SK-N-SH treated with all-trans-retinoic acid at 6 μM for 48 hours (cell line): Measurements from ENCODE around the gene APCDD1L.

Experiments used
- ATAC-seq: fragments of 200-7000 bp; cut with Tn5 transposase; 3 replicates; pipeline ENCODE4 v1.9.1; 2020; ENCODE audit warnings: mild to moderate bottlenecking, moderate library complexity
- ARNTL ChIP-seq: fragments of 450-650 bp; formaldehyde crosslinking; IDR thresholded peaks from 2 replicates; pipeline ENCODE4 v1.5.0; 2020; ENCODE audit warnings: low read depth, mild to moderate bottlenecking, moderate library complexity, borderline replicate concordance
- BACH2 ChIP-seq: fragments of 250-450 bp; sonication (Bioruptor Pico); IDR thresholded peaks from 2 replicates; pipeline ENCODE4 v1.9.0; 2021; ENCODE audit warnings: mild to moderate bottlenecking, borderline replicate concordance
- CREB5 ChIP-seq: fragments of 250-450 bp; sonication (Bioruptor Pico); IDR thresholded peaks from 2 replicates; pipeline ENCODE4 v1.5.1; 2020; ENCODE audit warnings: low read depth, mild to moderate bottlenecking, moderate library complexity
- ESRRG ChIP-seq: fragments of 250-450 bp; sonication (Bioruptor Pico); IDR thresholded peaks from 2 replicates; pipeline ENCODE4 v1.6.1; 2021; ENCODE audit warnings: mild to moderate bottlenecking
- GLIS3 ChIP-seq: fragments of 250-450 bp; sonication (Bioruptor Pico); IDR thresholded peaks from 2 replicates; pipeline ENCODE4 v1.5.0; 2020; ENCODE audit warnings: mild to moderate bottlenecking, moderate library complexity
- ISL1 ChIP-seq: fragments of 250-450 bp; sonication (Bioruptor Pico); IDR thresholded peaks from 2 replicates; pipeline ENCODE4 v2.1.2; 2022; ENCODE audit warnings: mild to moderate bottlenecking, moderate library complexity
- OSR1 ChIP-seq: fragments of 250-450 bp; sonication (Bioruptor Pico); IDR thresholded peaks from 2 replicates; pipeline ENCODE4 v1.8.0; 2022; ENCODE audit warnings: moderate library complexity, mild to moderate bottlenecking, inconsistent platforms
- POU6F1 ChIP-seq: fragments of 250-450 bp; sonication (Bioruptor Pico); IDR thresholded peaks from 2 replicates; pipeline ENCODE4 v1.8.0; 2021; ENCODE audit warnings: low read depth, mild to moderate bottlenecking, moderate library complexity, borderline replicate concordance
- PPARA ChIP-seq: fragments of 250-450 bp; sonication (Bioruptor Pico); IDR thresholded peaks from 2 replicates; pipeline ENCODE4 v1.5.0; 2020; ENCODE audit warnings: mild to moderate bottlenecking, borderline replicate concordance
- RARB ChIP-seq: fragments of 250-450 bp; sonication (Bioruptor Pico); IDR thresholded peaks from 2 replicates; pipeline ENCODE4 v1.8.0; 2021; ENCODE audit warnings: mild to moderate bottlenecking, moderate library complexity
- SNAI2 ChIP-seq: fragments of 250-450 bp; sonication (Bioruptor Pico); IDR thresholded peaks from 2 replicates; pipeline ENCODE4 v1.5.0; 2020; ENCODE audit warnings: mild to moderate bottlenecking, moderate library complexity
- TCF4 ChIP-seq: fragments of 250-450 bp; sonication (Bioruptor Pico); IDR thresholded peaks from 2 replicates; pipeline ENCODE4 v1.8.0; 2021; ENCODE audit warnings: mild to moderate bottlenecking, moderate library complexity, borderline replicate concordance
- TOX ChIP-seq: fragments of 250-450 bp; sonication (Bioruptor Pico); IDR thresholded peaks from 2 replicates; pipeline ENCODE4 v1.8.0; 2021; ENCODE audit warnings: mild to moderate bottlenecking, moderate library complexity, borderline replicate concordance
- ZC3H10 ChIP-seq: fragments of 250-450 bp; sonication (Bioruptor Pico); IDR thresholded peaks from 2 replicates; pipeline ENCODE4 v1.5.1; 2021; ENCODE audit warnings: mild to moderate bottlenecking, moderate library complexity
- ZFP3 ChIP-seq: fragments of 250-450 bp; sonication (Bioruptor Pico); IDR thresholded peaks from 2 replicates; pipeline ENCODE4 v1.5.0; 2020; ENCODE audit warnings: mild to moderate bottlenecking, moderate library complexity
- ZFP30 ChIP-seq: fragments of 450-650 bp; formaldehyde crosslinking; IDR thresholded peaks from 2 replicates; pipeline ENCODE4 v1.5.0; 2022; ENCODE audit warnings: mild to moderate bottlenecking, moderate library complexity
- ZNF565 ChIP-seq: fragments of 450-650 bp; formaldehyde crosslinking; conservative IDR thresholded peaks from 2 replicates; pipeline ENCODE4 v1.5.0; 2020; ENCODE audit warnings: low read depth, mild to moderate bottlenecking, moderate library complexity
- ZNF70 ChIP-seq: fragments of 450-650 bp; formaldehyde crosslinking; IDR thresholded peaks from 2 replicates; pipeline ENCODE4 v1.5.0; 2020; ENCODE audit warnings: mild to moderate bottlenecking, moderate library complexity
- ZNF8 ChIP-seq: fragments of 450-650 bp; formaldehyde crosslinking; IDR thresholded peaks from 2 replicates; pipeline ENCODE4 v1.5.0; 2020; ENCODE audit warnings: mild to moderate bottlenecking, moderate library complexity
- TF ChIP-seq, protein P1 (sequence below): fragments of 250-450 bp; sonication (Bioruptor Pico); IDR thresholded peaks from 2 replicates; pipeline ENCODE4 v1.5.1; 2021; ENCODE audit warnings: mild to moderate bottlenecking, moderate library complexity
- TF ChIP-seq, protein P2 (sequence below): fragments of 250-450 bp; sonication (Bioruptor Pico); IDR thresholded peaks from 2 replicates; pipeline ENCODE4 v1.5.0; 2020; ENCODE audit warnings: mild to moderate bottlenecking, moderate library complexity

The APCDD1L gene

DNA sequence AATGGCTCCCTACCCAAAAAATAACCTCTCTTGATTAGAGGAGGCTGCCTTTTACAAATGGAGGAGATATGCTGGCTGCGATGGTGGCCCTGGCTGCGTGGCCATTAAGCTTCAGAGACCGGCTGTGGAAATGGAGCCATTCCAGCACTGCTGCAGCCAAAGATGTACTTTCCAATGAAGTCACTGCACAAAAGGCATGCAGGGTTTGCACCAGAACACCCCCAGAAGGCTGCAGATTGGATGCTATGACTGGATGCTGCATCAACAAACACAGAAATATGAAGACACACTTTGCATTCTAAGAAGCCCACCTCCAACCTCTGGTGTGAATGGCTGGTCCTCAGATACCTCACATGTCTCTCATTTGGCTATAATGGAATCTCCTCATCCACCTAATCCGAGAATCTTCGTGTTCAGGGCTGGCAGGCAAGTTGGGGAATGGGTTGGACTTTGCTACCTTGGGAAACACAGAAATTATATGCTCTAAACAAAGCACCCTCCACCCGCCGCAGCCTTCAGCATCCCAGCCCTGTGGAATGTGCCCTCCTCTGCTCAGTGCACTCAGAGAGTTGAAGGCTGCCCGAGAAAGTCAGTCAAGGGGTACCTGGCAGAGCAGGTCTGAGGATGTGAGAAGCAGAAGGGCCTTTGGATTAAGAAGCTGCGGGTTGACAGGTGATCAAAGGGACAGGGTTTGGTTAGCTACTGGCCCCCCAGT is 35.3 kb downstream of the APCDD1L start:
- ATAC-seq = no peak

DNA sequence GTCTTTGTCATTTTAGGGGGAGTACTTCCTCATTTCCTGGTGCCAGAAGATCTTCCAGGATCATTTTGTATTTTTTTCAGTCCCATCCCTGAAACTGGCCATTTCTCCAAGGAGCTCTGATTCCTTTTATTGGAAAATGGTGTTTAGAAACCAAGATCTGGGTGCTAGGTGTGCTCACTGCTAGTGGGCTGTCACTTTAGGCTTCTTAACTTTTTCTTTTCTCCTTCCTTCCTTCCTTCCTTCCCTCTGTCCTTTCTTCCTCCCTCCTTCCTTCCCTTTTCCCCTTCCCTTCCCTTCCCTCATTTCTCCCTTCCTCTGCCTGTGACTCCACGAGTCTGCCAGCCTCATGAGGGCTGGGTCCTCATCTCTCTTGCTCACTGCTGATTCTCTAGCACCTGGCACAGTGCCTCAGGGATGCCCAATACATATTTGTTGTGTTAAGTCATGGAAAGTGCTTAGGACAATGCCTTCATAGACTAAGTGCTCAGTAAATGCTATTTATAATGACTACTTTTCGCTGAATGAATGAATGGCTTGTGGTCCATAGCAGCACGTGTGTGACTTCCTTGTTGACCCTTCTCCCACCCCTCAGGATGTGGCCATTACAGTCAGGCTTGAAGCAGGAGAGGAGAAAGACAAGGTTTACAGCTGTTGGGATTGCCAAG is 36.9 kb downstream of the APCDD1L start:
- ATAC-seq = no peak
- TF ChIP-seq ZFP30 (CRISPR knock-in tag) = no peak
- TF ChIP-seq ZNF70 (CRISPR knock-in tag) = no peak
- TF ChIP-seq ESRRG (CRISPR knock-in tag) = no peak
- TF ChIP-seq RARB (CRISPR knock-in tag) = no peak
- TF ChIP-seq BACH2 (CRISPR knock-in tag) = no peak
- no peak for TF ChIP-seq POU6F1
- TF ChIP-seq GLIS3 (CRISPR knock-in tag) = no peak
- no peak for TF ChIP-seq ARNTL (CRISPR knock-in tag)
- TF ChIP-seq ZC3H10 (CRISPR knock-in tag) = no peak
- no peak for TF ChIP-seq CREB5
- TF ChIP-seq OSR1 (CRISPR knock-in tag) = no peak
- no peak for TF ChIP-seq TOX (CRISPR knock-in tag)
- no peak for TF ChIP-seq ZNF8 (CRISPR knock-in tag)
- TF ChIP-seq TCF4 (CRISPR knock-in tag) = no peak
- TF ChIP-seq ZNF565 (CRISPR knock-in tag) = no peak
- no peak for TF ChIP-seq ISL1 (CRISPR knock-in tag)
- TF ChIP-seq, protein P1, sequence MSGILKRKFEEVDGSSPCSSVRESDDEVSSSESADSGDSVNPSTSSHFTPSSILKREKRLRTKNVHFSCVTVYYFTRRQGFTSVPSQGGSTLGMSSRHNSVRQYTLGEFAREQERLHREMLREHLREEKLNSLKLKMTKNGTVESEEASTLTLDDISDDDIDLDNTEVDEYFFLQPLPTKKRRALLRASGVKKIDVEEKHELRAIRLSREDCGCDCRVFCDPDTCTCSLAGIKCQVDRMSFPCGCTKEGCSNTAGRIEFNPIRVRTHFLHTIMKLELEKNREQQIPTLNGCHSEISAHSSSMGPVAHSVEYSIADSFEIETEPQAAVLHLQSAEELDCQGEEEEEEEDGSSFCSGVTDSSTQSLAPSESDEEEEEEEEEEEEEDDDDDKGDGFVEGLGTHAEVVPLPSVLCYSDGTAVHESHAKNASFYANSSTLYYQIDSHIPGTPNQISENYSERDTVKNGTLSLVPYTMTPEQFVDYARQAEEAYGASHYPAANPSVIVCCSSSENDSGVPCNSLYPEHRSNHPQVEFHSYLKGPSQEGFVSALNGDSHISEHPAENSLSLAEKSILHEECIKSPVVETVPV = no peak
- TF ChIP-seq SNAI2 (CRISPR knock-in tag) = no peak
- TF ChIP-seq, protein P2, sequence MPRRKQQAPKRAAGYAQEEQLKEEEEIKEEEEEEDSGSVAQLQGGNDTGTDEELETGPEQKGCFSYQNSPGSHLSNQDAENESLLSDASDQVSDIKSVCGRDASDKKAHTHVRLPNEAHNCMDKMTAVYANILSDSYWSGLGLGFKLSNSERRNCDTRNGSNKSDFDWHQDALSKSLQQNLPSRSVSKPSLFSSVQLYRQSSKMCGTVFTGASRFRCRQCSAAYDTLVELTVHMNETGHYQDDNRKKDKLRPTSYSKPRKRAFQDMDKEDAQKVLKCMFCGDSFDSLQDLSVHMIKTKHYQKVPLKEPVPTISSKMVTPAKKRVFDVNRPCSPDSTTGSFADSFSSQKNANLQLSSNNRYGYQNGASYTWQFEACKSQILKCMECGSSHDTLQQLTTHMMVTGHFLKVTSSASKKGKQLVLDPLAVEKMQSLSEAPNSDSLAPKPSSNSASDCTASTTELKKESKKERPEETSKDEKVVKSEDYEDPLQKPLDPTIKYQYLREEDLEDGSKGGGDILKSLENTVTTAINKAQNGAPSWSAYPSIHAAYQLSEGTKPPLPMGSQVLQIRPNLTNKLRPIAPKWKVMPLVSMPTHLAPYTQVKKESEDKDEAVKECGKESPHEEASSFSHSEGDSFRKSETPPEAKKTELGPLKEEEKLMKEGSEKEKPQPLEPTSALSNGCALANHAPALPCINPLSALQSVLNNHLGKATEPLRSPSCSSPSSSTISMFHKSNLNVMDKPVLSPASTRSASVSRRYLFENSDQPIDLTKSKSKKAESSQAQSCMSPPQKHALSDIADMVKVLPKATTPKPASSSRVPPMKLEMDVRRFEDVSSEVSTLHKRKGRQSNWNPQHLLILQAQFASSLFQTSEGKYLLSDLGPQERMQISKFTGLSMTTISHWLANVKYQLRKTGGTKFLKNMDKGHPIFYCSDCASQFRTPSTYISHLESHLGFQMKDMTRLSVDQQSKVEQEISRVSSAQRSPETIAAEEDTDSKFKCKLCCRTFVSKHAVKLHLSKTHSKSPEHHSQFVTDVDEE = no peak
- TF ChIP-seq PPARA (CRISPR knock-in tag) = no peak
- TF ChIP-seq, all 23 proteins: peak for 0

More for the DNA sequence above, 35.3 kb downstream of the APCDD1L start:
- TF ChIP-seq CREB5 (no peak), TCF4 (CRISPR knock-in tag) (no peak), ZFP30 (CRISPR knock-in tag) (no peak), GLIS3 (CRISPR knock-in tag) (no peak), RARB (CRISPR knock-in tag) (no peak), SNAI2 (CRISPR knock-in tag) (no peak), ZNF565 (CRISPR knock-in tag) (no peak), ZC3H10 (CRISPR knock-in tag) (no peak), TOX (CRISPR knock-in tag) (no peak), ISL1 (CRISPR knock-in tag) (no peak), ZFP3 (CRISPR knock-in tag) (no peak), ARNTL (CRISPR knock-in tag) (no peak)
- TF ChIP-seq, protein P1 = no peak
